ENCODE measurements around the gene CARD11. TPM values are rescaled to one million over a fixed set of nuclear protein-coding genes. Genes with fewer than 3 reads are reported as not detected.

CARD11 gene
- total and polyA plus RNA-seq, 2 experiments from 2014 or later = 17.7 to 29.0 TPM

DNA sequence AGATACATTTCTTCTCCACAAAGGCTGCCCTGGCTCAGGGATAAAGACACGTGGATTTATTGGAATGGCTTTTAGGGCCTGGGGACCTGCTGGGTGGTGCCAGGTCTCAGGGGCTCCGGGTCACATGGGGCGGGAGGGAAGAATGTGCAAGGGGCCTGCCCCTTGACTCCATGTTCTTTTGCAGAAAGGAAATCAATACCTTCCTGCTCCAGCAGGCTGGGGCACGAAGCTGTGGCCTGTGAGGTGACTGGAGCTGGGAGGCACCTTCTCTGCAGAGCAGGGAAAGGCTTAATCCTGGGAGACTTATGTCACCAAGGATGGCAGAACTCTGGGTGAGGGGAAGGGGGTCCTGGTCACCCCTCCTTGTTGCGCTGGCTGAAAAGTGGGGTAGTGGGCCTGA lies 157.3 kb downstream of the CARD11 start:
- Histone ChIP-seq H3K4me3 (no peak overlapping the region), H3K27ac (ENCODE audit: low read depth) (no peak overlapping the region), H3F3A (replicated peaks; ENCODE audit: low read depth) (no peaks in the 10 kb centered on the region; the same call in 1 of the 2 replicates), H3K36me3 (ENCODE audit: insufficient read depth) (no peaks in the 10 kb centered on the region), H3K4me1 (ENCODE audit: insufficient read depth) (peaks cover 10% of the 10 kb centered on the region), H3K79me2 (replicated peaks; ENCODE audit: insufficient read depth) (no peaks in the 10 kb centered on the region), H3K4me2 (no peak overlapping the region), H3K9me2 (ENCODE audit: insufficient read depth) (no peaks in the 10 kb centered on the region), H4K20me1 (replicated peaks; ENCODE audit: insufficient read depth) (no peaks in the 10 kb centered on the region), H3K27me3 (ENCODE audit: insufficient read depth) (no peaks in the 10 kb centered on the region), H2AFZ (peak overlapping the region; percentile 81; the same call in 1 of the 2 replicates)
- ATAC-seq = no peak; the same call in 2 of the 3 replicates
- peaks cover 7% of the 10 kb centered on the region for H3K27me3 Mint-ChIP-seq (ENCODE audit: insufficient read depth, low read depth, poor library complexity)
- TF ChIP-seq POLR2AphosphoS5 (IDR thresholded peaks at IDR 0.05; ENCODE audit: low read depth) (no peak), NANOG (IDR thresholded peaks at IDR 0.05; ENCODE audit: borderline replicate concordance) (no peak), REST (IDR thresholded peaks at IDR 0.05; ENCODE audit: unreplicated experiment) (no peak), EZH2 (IDR thresholded peaks at IDR 0.05; ENCODE audit: low read depth, unreplicated experiment) (no peak), STAT1 (IDR thresholded peaks at IDR 0.05; ENCODE audit: unreplicated experiment) (no peak), EZH2phosphoT487 (IDR thresholded peaks at IDR 0.05; ENCODE audit: unreplicated experiment) (no peak), CREB1 (CRISPR knock-in tag; IDR thresholded peaks at IDR 0.05; ENCODE audit: low read depth) (no peak), CTCF (conservative IDR thresholded peaks at IDR 0.05; ENCODE audit: low read depth in 2 of 2) (no peak), ETS1 (IDR thresholded peaks at IDR 0.05) (no peak), JUNB (IDR thresholded peaks at IDR 0.05; ENCODE audit: unreplicated experiment) (no peak), ZNF114 (CRISPR knock-in tag; IDR thresholded peaks at IDR 0.05) (no peak), ZNF331 (CRISPR knock-in tag; IDR thresholded peaks at IDR 0.05; ENCODE audit: low read depth) (no peak)
- TF ChIP-seq, protein P1, sequence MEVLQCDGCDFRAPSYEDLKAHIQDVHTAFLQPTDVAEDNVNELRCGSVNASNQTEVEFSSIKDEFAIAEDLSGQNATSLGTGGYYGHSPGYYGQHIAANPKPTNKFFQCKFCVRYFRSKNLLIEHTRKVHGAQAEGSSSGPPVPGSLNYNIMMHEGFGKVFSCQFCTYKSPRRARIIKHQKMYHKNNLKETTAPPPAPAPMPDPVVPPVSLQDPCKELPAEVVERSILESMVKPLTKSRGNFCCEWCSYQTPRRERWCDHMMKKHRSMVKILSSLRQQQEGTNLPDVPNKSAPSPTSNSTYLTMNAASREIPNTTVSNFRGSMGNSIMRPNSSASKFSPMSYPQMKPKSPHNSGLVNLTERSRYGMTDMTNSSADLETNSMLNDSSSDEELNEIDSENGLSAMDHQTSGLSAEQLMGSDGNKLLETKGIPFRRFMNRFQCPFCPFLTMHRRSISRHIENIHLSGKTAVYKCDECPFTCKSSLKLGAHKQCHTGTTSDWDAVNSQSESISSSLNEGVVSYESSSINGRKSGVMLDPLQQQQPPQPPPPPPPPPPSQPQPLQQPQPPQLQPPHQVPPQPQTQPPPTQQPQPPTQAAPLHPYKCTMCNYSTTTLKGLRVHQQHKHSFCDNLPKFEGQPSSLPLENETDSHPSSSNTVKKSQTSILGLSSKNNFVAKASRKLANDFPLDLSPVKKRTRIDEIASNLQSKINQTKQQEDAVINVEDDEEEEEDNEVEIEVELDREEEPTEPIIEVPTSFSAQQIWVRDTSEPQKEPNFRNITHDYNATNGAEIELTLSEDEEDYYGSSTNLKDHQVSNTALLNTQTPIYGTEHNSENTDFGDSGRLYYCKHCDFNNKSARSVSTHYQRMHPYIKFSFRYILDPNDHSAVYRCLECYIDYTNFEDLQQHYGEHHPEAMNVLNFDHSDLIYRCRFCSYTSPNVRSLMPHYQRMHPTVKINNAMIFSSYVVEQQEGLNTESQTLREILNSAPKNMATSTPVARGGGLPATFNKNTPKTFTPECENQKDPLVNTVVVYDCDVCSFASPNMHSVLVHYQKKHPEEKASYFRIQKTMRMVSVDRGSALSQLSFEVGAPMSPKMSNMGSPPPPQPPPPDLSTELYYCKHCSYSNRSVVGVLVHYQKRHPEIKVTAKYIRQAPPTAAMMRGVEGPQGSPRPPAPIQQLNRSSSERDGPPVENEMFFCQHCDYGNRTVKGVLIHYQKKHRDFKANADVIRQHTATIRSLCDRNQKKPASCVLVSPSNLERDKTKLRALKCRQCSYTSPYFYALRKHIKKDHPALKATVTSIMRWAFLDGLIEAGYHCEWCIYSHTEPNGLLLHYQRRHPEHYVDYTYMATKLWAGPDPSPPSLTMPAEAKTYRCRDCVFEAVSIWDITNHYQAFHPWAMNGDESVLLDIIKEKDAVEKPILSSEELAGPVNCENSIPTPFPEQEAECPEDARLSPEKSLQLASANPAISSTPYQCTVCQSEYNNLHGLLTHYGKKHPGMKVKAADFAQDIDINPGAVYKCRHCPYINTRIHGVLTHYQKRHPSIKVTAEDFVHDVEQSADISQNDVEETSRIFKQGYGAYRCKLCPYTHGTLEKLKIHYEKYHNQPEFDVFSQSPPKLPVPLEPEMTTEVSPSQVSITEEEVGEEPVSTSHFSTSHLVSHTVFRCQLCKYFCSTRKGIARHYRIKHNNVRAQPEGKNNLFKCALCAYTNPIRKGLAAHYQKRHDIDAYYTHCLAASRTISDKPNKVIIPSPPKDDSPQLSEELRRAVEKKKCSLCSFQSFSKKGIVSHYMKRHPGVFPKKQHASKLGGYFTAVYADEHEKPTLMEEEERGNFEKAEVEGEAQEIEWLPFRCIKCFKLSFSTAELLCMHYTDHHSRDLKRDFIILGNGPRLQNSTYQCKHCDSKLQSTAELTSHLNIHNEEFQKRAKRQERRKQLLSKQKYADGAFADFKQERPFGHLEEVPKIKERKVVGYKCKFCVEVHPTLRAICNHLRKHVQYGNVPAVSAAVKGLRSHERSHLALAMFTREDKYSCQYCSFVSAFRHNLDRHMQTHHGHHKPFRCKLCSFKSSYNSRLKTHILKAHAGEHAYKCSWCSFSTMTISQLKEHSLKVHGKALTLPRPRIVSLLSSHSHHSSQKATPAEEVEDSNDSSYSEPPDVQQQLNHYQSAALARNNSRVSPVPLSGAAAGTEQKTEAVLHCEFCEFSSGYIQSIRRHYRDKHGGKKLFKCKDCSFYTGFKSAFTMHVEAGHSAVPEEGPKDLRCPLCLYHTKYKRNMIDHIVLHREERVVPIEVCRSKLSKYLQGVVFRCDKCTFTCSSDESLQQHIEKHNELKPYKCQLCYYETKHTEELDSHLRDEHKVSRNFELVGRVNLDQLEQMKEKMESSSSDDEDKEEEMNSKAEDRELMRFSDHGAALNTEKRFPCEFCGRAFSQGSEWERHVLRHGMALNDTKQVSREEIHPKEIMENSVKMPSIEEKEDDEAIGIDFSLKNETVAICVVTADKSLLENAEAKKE (CRISPR knock-in tag; IDR thresholded peaks at IDR 0.05) = no peak
- no peak overlapping the region for H3K27ac Mint-ChIP-seq
- no peaks in the 10 kb centered on the region for H3K36me3 Mint-ChIP-seq (ENCODE audit: low read depth)
- H3K9me3 Mint-ChIP-seq = no peaks in the 10 kb centered on the region
- H3K4me1 Mint-ChIP-seq = peaks cover 21% of the 10 kb centered on the region
- no peak overlapping the region for H3K4me3 Mint-ChIP-seq
- DNase-seq (ENCODE audit: low spot score) = no peak
